Vein endothelial cell (primary cell): ENCODE data around the gene C2CD4D. TPM values are rescaled to one million over a fixed set of nuclear protein-coding genes. Genes with fewer than 3 reads are reported as not detected.

Experiments
- small RNA-seq: library from RNA; depleted of rRNA; stranded (forward); fragments of <200 nt; gene quantifications from one replicate; pipeline ENCODE3, GENCODE V24; 2012
- total RNA-seq: library from RNA; depleted of rRNA; stranded (reverse); fragments of >200 nt; gene quantifications from 2 replicates; pipeline ENCODE4 v1.2.3, GENCODE V29; 2012

The C2CD4D gene
- total RNA-seq, result under 0.01 TPM in 1 of 2 replicates, not detected in the other

GRCh38 chr1:151839457-151840403 is at the start of gene C2CD4D:
C2CD4D (minus strand) TSS chr1:151839820; CDS start chr1:151838989, 831 bp downstream.

DNA sequence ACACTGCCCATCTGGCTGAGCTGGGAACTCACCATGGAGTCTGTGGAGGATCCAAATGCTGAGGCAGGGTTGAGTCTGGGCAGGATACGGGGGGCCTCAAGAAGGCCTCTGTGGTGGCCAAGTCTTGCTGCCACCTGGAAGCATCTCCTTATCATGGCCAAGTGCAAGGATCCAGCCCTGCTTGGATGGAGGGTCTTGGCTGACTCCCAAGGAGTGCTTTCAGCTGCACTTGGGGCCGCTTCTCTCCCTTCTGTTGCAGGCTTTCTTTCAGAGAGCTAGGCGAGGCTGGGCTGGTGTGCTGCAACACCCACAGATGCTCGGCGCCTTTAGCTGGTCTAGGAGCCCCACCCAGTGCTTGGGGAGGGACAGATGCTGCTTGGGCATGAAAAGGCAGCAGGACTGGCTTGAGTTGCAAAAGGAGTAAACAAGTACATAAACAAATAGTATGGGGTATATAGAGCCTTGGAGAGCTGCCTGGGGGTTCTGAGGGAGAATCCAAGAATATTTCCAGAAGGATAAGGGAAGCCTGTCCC is 13.9 kb upstream of the C2CD4D start, which contains the start of gene THEM5:
Gene THEM5, minus strand, starts transcription at position 302 of the 533 bp plus-strand sequence. Its CDS starts 147 bp downstream, at position 155.

GRCh38 chr1:151831605-151832004 is 8.0 kb downstream of the C2CD4D start, which contains the start of gene RORC:
RORC (minus strand) TSS chr1:151831802; CDS start chr1:151831764, 38 bp downstream.

GRCh38 chr1:151805066-151805820 is 34.4 kb downstream of the C2CD4D start, which contains the start of gene LINGO4:
LINGO4 (minus strand) TSS chr1:151805419; CDS start chr1:151802704, 2,715 bp downstream.

GRCh38 chr1:151790071-151790939 is 49.3 kb downstream of the C2CD4D start, which contains the start of gene TDRKH:
TDRKH (minus strand) TSS chr1:151790500; CDS start chr1:151783022, 7,478 bp downstream.

Small RNA genes lying within 50 kb of the gene (small RNA-seq; reads per million reads assigned to genes)
- gene RF00019, result not detected

Other genes starting within 250 kb of the C2CD4D start
- gene SNX27, start 227.8 kb downstream of the C2CD4D start, total RNA-seq, result 17.9 and 18.6 TPM in 2 replicates
- gene CELF3, start 123.0 kb downstream of the C2CD4D start, total RNA-seq, result not detected in 2 replicates
- not detected in 2 replicates for gene RIIAD1, start 118.3 kb downstream of the C2CD4D start, total RNA-seq
- gene MRPL9, start 76.3 kb downstream of the C2CD4D start, total RNA-seq, result 105 and 108 TPM in 2 replicates
- gene TDRKH, start 49.3 kb downstream of the C2CD4D start, total RNA-seq, result 3.9 and 4.1 TPM in 2 replicates
- gene LINGO4, start 34.4 kb downstream of the C2CD4D start, total RNA-seq, result not detected in 2 replicates
- not detected in 2 replicates for gene RORC, start 8.0 kb downstream of the C2CD4D start, total RNA-seq
- gene THEM5, start 13.9 kb upstream of the C2CD4D start, total RNA-seq, result not detected in 2 replicates
- 14.4 and 22.3 TPM in 2 replicates for gene THEM4, start 69.7 kb upstream of the C2CD4D start, total RNA-seq
- gene S100A10, start 154.0 kb upstream of the C2CD4D start, total RNA-seq, result 120 and 122 TPM in 2 replicates
- 108 and 113 TPM in 2 replicates for gene S100A11, start 197.2 kb upstream of the C2CD4D start, total RNA-seq
- not detected in 2 replicates for gene TCHHL1, start 249.2 kb upstream of the C2CD4D start, total RNA-seq